Activated CD8-positive, alpha-beta T cell treated with anti-CD3 and anti-CD28 coated beads for 36 hours (primary cell): ENCODE data around the gene B4GALT3. TPM values are rescaled to one million over a fixed set of nuclear protein-coding genes. Genes with fewer than 3 reads are reported as not detected.

Source experiments
- ATAC-seq: fragments of 200-7000 bp; cut with Tn5 transposase; one replicate; pipeline ENCODE4 v1.10.0; 2021; ENCODE audit warnings: mild to moderate bottlenecking, moderate library complexity
- CTCF ChIA-PET: fragments of 350-600 bp; sonication (Branson Sonifier 250); formaldehyde crosslinking; loops from one replicate; lab custom pipeline; 2021; ENCODE audit warnings: antibody characterized with exemption; lab: Charles Lee
- POLR2A ChIA-PET: fragments of 350-600 bp; sonication (Branson Sonifier 250); formaldehyde crosslinking; loops from one replicate; lab custom pipeline; 2021; ENCODE audit warnings: antibody characterized with exemption; lab: Charles Lee
- DNase-seq: peaks from one replicate; pipeline ENCODE4 v3.0.0-alpha.2; 2020
- H3K27ac Mint-ChIP-seq: one replicate; pipeline ENCODE4 v1.8.0; 2021; ENCODE audit warnings: mild to moderate bottlenecking, mixed read lengths
- H3K27me3 Mint-ChIP-seq: one replicate; pipeline ENCODE4 v1.8.0; 2021; ENCODE audit warnings: mixed read lengths
- H3K36me3 Mint-ChIP-seq: one replicate; pipeline ENCODE4 v1.8.0; 2021; ENCODE audit warnings: low read depth, mixed read lengths
- H3K4me1 Mint-ChIP-seq: one replicate; pipeline ENCODE4 v1.8.0; 2021; ENCODE audit warnings: low read depth, mixed read lengths
- H3K4me3 Mint-ChIP-seq: one replicate; pipeline ENCODE4 v1.8.0; 2021; ENCODE audit warnings: mild to moderate bottlenecking, moderate library complexity, mixed read lengths
- H3K9me3 Mint-ChIP-seq: one replicate; pipeline ENCODE4 v1.8.0; 2021; ENCODE audit warnings: mixed read lengths
- intact Hi-C: fragments of 100-400 bp; cut with micrococcal nuclease; formaldehyde crosslinking; loops from one replicate; pipeline ENCODE4 v1.10.0; 2022
- total RNA-seq, 2 experiments: library from RNA; stranded (reverse); gene quantifications; one replicate each; pipeline ENCODE4 v1.2.3, GENCODE V29; 2021
- TF ChIP-seq, protein P1 (sequence below): fragments of 200-600 bp; IDR thresholded peaks from one replicate; pipeline ENCODE4 v1.8.0; 2022; ENCODE audit warnings: antibody characterized with exemption, mild to moderate bottlenecking

B4GALT3 gene
- total RNA-seq, 2 experiments from 2014 or later, result 39.9 to 40.8 TPM

DNA sequence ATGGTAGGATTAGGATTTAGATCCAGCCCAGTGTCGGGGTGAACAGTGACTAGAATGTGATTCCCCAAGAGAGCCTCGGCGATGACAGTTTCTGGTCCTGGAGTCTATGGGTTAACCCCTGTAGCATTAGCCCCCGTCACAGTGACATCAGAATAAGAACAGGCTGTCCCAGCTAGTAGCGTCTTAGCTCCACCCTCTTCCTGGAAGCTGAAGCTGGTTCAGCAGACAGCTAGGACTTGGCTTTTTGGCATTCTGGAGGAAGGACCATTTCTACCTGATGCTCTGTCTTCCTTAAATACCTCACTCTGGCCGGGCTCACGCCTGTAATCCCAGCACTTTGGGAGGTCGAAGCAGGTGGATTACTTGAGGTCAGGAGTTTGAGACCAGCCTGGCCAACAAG, 29.9 kb upstream of the B4GALT3 start:
- TF ChIP-seq, protein P1, sequence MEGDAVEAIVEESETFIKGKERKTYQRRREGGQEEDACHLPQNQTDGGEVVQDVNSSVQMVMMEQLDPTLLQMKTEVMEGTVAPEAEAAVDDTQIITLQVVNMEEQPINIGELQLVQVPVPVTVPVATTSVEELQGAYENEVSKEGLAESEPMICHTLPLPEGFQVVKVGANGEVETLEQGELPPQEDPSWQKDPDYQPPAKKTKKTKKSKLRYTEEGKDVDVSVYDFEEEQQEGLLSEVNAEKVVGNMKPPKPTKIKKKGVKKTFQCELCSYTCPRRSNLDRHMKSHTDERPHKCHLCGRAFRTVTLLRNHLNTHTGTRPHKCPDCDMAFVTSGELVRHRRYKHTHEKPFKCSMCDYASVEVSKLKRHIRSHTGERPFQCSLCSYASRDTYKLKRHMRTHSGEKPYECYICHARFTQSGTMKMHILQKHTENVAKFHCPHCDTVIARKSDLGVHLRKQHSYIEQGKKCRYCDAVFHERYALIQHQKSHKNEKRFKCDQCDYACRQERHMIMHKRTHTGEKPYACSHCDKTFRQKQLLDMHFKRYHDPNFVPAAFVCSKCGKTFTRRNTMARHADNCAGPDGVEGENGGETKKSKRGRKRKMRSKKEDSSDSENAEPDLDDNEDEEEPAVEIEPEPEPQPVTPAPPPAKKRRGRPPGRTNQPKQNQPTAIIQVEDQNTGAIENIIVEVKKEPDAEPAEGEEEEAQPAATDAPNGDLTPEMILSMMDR, result no peak
- Mint-ChIP-seq H3K4me3 (no peak overlapping the region), H3K4me1 (peaks cover 43% of the 10 kb centered on the region), H3K9me3 (no peaks in the 10 kb centered on the region), H3K36me3 (peaks cover 63% of the 10 kb centered on the region), H3K27ac (no peak overlapping the region), H3K27me3 (no peaks in the 10 kb centered on the region)
- DNase-seq, result no peak
- CTCF ChIA-PET, result interaction anchor here (2.9 to 18.7 kb wide), 3 partner anchors 15 to 176 kb away, joined by 12 to 306 read pairs (median 49); partner anchors contain the start of genes APOA2 and TOMM40L
- POLR2A ChIA-PET, result interaction anchor here (0.9 to 1.5 kb wide), 3 partner anchors 10 to 15 kb away, joined by 3 to 4 read pairs (median 4); no protein-coding TSS in a partner anchor
- no peak for ATAC-seq
- intact Hi-C loops, result no loop called here

DNA sequence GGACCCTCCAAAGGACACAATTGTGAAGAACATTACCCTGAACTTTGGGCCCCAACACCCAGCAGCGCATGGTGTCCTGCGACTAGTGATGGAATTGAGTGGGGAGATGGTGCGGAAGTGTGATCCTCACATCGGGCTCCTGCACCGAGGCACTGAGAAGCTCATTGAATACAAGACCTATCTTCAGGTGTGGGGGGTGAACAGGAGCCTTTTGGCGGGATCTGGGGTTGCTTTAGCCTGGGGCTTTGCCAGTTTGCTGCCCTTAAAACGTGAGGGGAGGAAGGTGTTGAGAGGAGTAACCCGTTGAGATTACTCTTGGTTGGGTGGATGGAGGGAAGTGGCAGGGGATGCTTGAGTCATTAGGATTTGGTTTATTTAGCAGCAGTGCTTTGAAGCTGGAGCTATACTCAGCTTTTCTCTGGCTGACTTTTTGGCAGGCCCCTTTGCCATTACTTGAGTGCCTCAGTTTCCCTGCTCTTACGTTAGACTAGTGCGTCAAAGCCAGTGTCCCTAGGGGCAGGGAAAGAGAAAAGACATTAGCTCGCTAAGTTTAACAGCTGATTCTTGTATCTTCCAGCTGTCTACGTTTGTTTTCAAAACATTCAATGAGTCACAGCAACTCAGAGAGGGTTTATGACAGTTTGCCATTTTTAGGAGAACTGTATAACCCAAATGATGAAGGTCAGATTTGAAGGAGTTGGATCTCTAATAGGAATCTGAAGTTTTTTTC, 29.3 kb upstream of the B4GALT3 start:
- ChIA-PET CTCF (interaction anchor here (1.5 to 18.7 kb wide), 5 partner anchors 14 to 176 kb away, joined by 4 to 306 read pairs (median 12); partner anchors contain the start of genes APOA2, PPOX and TOMM40L), POLR2A (interaction anchor here (0.9 to 1.5 kb wide), 3 partner anchors 11 to 15 kb away, joined by 3 to 4 read pairs (median 4); no protein-coding TSS in a partner anchor)
- no peaks in the 10 kb centered on the region for H3K9me3 Mint-ChIP-seq
- ATAC-seq (no peak), DNase-seq (no peak)
- peaks cover 57% of the 10 kb centered on the region for H3K36me3 Mint-ChIP-seq
- no peaks in the 10 kb centered on the region for H3K27me3 Mint-ChIP-seq
- TF ChIP-seq, protein P1, result no peak
- peaks cover 45% of the 10 kb centered on the region for H3K4me1 Mint-ChIP-seq
- H3K27ac Mint-ChIP-seq, result no peak overlapping the region
- intact Hi-C loops, result no loop called here
- no peak overlapping the region for H3K4me3 Mint-ChIP-seq

DNA sequence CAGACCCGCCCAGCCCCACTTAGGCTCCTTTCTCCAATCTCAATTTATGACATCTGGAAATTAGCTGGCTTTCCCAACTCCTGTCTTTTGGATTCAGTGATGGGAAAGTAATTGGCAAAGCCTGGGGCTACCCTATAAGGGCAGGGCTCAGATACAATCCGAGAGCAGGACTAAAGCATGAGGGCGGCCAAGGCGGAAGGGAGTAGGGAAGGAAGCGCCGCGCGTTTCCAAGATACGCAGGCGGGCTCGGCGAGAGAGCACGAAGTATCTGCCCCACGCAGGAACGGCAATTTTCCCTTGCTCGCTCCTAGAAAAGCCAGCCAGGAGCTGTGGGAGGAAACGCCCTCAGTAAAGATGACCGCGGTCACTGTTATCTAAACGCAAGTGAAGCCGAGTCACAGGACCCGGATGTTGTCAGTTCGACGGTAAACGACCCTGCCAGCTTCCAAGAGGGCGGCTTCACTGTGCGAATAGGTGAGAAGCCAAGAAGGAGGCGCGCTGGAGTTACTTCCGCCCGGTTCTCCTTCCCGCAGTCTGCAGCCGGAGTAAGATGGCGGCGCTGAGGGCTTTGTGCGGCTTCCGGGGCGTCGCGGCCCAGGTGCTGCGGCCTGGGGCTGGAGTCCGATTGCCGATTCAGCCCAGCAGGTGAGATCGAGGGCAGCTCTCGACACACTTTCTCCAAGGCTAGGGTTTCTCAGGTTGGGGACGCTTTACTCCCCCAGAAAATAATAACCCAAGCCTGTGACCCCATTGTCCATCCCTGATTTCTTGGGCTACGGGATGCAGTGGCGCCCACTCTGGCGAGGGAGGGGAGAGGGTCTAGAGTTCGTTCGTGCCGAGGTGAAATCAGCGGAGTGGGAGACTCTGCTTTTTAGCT, 24.8 kb upstream of the B4GALT3 start, which contains the start of gene NDUFS2:
Gene NDUFS2, plus strand, starts transcription at position 532 of the 877 bp plus-strand sequence. Its CDS starts 19 bp downstream, at position 551.
- ChIA-PET POLR2A (interaction anchor here (0.7 to 6.3 kb wide), 22 partner anchors 9 to 189 kb away, joined by 3 to 82 read pairs (median 5); partner anchors contain the start of genes APOA2, B4GALT3, FCER1G and TOMM40L), CTCF (interaction anchor here (0.6 to 18.7 kb wide), 11 partner anchors 9 to 181 kb away, joined by 3 to 306 read pairs (median 8); partner anchors contain the start of genes APOA2, PPOX and TOMM40L)
- H3K4me1 Mint-ChIP-seq, result peaks cover 57% of the 10 kb centered on the region
- H3K9me3 Mint-ChIP-seq, result no peaks in the 10 kb centered on the region
- ATAC-seq (peak; percentile 97), DNase-seq (peak; percentile 99)
- H3K36me3 Mint-ChIP-seq, result peaks cover 34% of the 10 kb centered on the region
- H3K4me3 Mint-ChIP-seq, result peak within 1 kb of the TSS; percentile 89
- intact Hi-C loops, result no loop called here
- H3K27ac Mint-ChIP-seq, result peak within 1 kb of the TSS; percentile 96
- TF ChIP-seq, protein P1, result no peak
- H3K27me3 Mint-ChIP-seq, result no peaks in the 10 kb centered on the region

DNA sequence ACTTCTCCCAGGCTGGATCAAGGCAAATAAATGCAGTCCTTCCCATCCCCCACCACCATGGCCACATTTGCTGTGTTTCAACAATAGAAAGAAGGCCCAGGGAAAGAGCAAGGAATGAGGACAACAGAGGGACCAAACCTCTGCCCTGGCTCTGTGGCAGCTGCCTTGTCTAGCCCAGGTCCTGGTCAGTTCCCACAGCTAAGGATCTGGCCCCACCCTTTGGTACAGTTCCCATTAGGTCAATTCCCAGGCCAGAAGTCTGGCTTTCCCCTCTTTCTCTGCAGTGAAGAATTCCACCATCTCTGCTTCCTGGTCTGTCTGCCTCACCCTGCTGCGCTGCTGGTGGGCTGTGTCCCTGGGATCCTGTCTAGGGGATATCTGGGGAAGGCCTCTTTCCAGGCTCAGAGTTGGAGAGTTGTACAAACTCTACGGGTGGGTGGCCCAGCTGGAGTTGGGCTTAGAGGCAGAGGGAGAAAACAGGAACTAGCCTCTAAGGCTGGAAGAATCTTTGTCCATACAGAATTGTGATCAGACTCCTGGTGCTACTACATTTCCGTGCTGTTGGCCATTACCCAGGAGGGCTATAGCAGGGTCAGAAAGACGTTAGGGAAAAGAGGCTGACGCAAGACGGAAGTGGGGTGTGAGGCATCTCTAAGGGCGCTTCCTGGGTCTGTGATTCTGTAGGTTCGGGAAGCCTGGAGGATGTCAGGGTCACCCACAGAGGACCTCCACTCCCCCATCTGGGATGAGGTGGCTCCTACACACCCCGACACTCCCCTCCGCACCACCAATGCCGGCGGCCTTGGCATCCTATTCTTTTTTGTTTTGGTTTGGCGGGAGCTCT, 23.9 kb upstream of the B4GALT3 start:
- H3K4me1 Mint-ChIP-seq, result peaks cover 50% of the 10 kb centered on the region
- H3K27me3 Mint-ChIP-seq, result no peaks in the 10 kb centered on the region
- POLR2A ChIA-PET, result interaction anchor here (0.8 to 6.3 kb wide), 21 partner anchors 9 to 190 kb away, joined by 3 to 82 read pairs (median 5); partner anchors contain the start of genes APOA2, B4GALT3, FCER1G and TOMM40L
- H3K4me3 Mint-ChIP-seq, result peak overlapping the region; percentile 89
- CTCF ChIA-PET, result interaction anchor here (0.6 to 18.7 kb wide), 9 partner anchors 9 to 181 kb away, joined by 3 to 306 read pairs (median 8); partner anchors contain the start of genes APOA2, PPOX and TOMM40L
- H3K36me3 Mint-ChIP-seq, result peaks cover 30% of the 10 kb centered on the region
- no peaks in the 10 kb centered on the region for H3K9me3 Mint-ChIP-seq
- intact Hi-C loops, result no loop called here
- TF ChIP-seq, protein P1, result no peak
- no peak for DNase-seq
- peak overlapping the region; percentile 96 for H3K27ac Mint-ChIP-seq
- ATAC-seq, result no peak
